CD14-positive monocyte (primary cell): Measurements from ENCODE around the gene SS18L1. TPM values are rescaled to one million over a fixed set of nuclear protein-coding genes. Genes with fewer than 3 reads are reported as not detected.

ENCODE experiments used
- DNase-seq, 3 donors: peaks; one replicate each; pipeline ENCODE4 v3.0.0-alpha.2; 2011 to 2022
- H2AFZ ChIP-seq: 2 replicates; pipeline ENCODE4 v1.6.0; 2012; ENCODE audit warnings: mild to moderate bottlenecking, low read depth, low read length, inconsistent platforms; ENCODE audit not compliant: insufficient read depth, poor library complexity, severe bottlenecking
- H3K27ac ChIP-seq, 2 donors: 1 replicate in 1 of 2; 2 replicates in 1 of 2; pipeline ENCODE4 v1.5.1; 2012 to 2013; ENCODE audit warnings: low read length in 2 of 2, control low read depth in 1 of 2, inconsistent platforms in 1 of 2, low read depth in 1 of 2, mild to moderate bottlenecking in 1 of 2
- H3K27me3 ChIP-seq, 2 donors: one replicate each; pipeline versions ENCODE4 v1.6.0 to v1.6.1; 2011 to 2013; ENCODE audit warnings: low read length in 2 of 2; ENCODE audit not compliant: control insufficient read depth in 2 of 2, insufficient read depth in 2 of 2
- H3K36me3 ChIP-seq, 2 donors: replicated peaks in 1 of 2; 1 replicate in 1 of 2; 2 replicates in 1 of 2; pipeline versions ENCODE4 v1.5.1 to v1.6.1; 2012 to 2013; ENCODE audit warnings: low read length in 2 of 2, control low read depth in 1 of 2, inconsistent platforms in 1 of 2, mild to moderate bottlenecking in 1 of 2; ENCODE audit not compliant: insufficient read depth in 2 of 2, control insufficient read depth in 1 of 2
- H3K4me1 ChIP-seq, 2 donors: 1 replicate in 1 of 2; 2 replicates in 1 of 2; pipeline versions ENCODE4 v1.5.1 to v1.6.1; 2012 to 2013; ENCODE audit warnings: low read length in 2 of 2, control low read depth in 1 of 2, inconsistent platforms in 1 of 2, mild to moderate bottlenecking in 1 of 2, moderate library complexity in 1 of 2; ENCODE audit not compliant: insufficient read depth in 2 of 2, control insufficient read depth in 1 of 2
- H3K4me2 ChIP-seq: replicated peaks from 2 replicates; pipeline ENCODE3; 2012; ENCODE audit warnings: low read length, moderate library complexity, mild to moderate bottlenecking; ENCODE audit not compliant: poor library complexity, severe bottlenecking; ENCODE audit errors: extremely low read depth
- H3K4me3 ChIP-seq, 3 experiments: fragments of 200-600 bp in 1 of 3; sonication (generic) in 1 of 3; replicated peaks in 1 of 3; 1 replicate in 2 of 3; 2 replicates in 1 of 3; pipeline ENCODE4 v1.5.1; 2011 to 2013; ENCODE audit warnings: low read length in 3 of 3, mild to moderate bottlenecking in 3 of 3, control low read depth in 2 of 3, low read depth in 2 of 3, inconsistent platforms in 1 of 3, moderate library complexity in 1 of 3
- H3K79me2 ChIP-seq: 2 replicates; pipeline ENCODE4 v1.6.0; 2012; ENCODE audit warnings: mild to moderate bottlenecking, control low read depth, inconsistent platforms, low read length, moderate library complexity; ENCODE audit not compliant: insufficient read depth
- H3K9ac ChIP-seq: 2 replicates; pipeline ENCODE4 v1.6.0; 2017; ENCODE audit warnings: low read length, mild to moderate bottlenecking; ENCODE audit not compliant: insufficient read depth, poor library complexity, severe bottlenecking
- H3K9me3 ChIP-seq, 2 donors: replicated peaks in 1 of 2; 1 replicate in 1 of 2; 2 replicates in 1 of 2; pipeline versions ENCODE4 v1.5.1 to v1.6.1; 2012 to 2013; ENCODE audit warnings: low read length in 2 of 2, control low read depth in 1 of 2; ENCODE audit not compliant: control insufficient read depth in 1 of 2, insufficient read depth in 1 of 2
- H4K20me1 ChIP-seq: 2 replicates; pipeline ENCODE4 v1.6.0; 2012; ENCODE audit warnings: mild to moderate bottlenecking, low read length, control low read depth, moderate library complexity; ENCODE audit not compliant: insufficient read depth
- H3K27ac Mint-ChIP-seq, 7 donors: one replicate each; pipeline ENCODE4 v1.8.0; 2020; ENCODE audit warnings: mild to moderate bottlenecking in 7 of 7, mixed read lengths in 7 of 7, moderate library complexity in 6 of 7, inconsistent platforms in 2 of 7
- H3K27me3 Mint-ChIP-seq, 3 donors: one replicate each; pipeline ENCODE4 v1.8.0; 2021 to 2022; ENCODE audit warnings: low read depth in 3 of 3, mild to moderate bottlenecking in 3 of 3, mixed read lengths in 3 of 3, moderate library complexity in 3 of 3, inconsistent platforms in 1 of 3
- H3K36me3 Mint-ChIP-seq, 2 donors: one replicate each; pipeline ENCODE4 v1.8.0; 2020; ENCODE audit warnings: mixed read lengths in 2 of 2, inconsistent platforms in 1 of 2, mild to moderate bottlenecking in 1 of 2
- H3K4me1 Mint-ChIP-seq: one replicate; pipeline ENCODE4 v1.8.0; 2020; ENCODE audit warnings: mild to moderate bottlenecking, mixed read lengths
- H3K4me3 Mint-ChIP-seq, 2 donors: one replicate each; pipeline ENCODE4 v1.8.0; 2020; ENCODE audit warnings: mild to moderate bottlenecking in 2 of 2, mixed read lengths in 2 of 2, moderate library complexity in 1 of 2
- H3K9me3 Mint-ChIP-seq, 7 donors: one replicate each; pipeline ENCODE4 v1.8.0; 2020 to 2022; ENCODE audit warnings: mixed read lengths in 7 of 7, mild to moderate bottlenecking in 6 of 7, moderate library complexity in 6 of 7, inconsistent platforms in 2 of 7
- CTCF ChIP-seq: fragments of 200-600 bp; IDR thresholded peaks from one replicate; pipeline ENCODE4 v1.8.0; 2022; ENCODE audit warnings: antibody characterized with exemption, mild to moderate bottlenecking
- WGBS: methylation state at CpG from one replicate; pipeline ENCODE4 v1.1.5; 2013; ENCODE audit warnings: missing lambda C conversion rate; ENCODE audit not compliant: insufficient coverage; 5-methylcytosine and 5-hydroxymethylcytosine counted together
- intact Hi-C, 2 donors: fragments of 100-400 bp; cut with micrococcal nuclease; formaldehyde crosslinking; loops; one replicate each; pipeline versions ENCODE4 v1.15.0 to v1.15.1; 2023
- polyA plus RNA-seq, 3 donors: library from polyadenylated mRNA; depleted of rRNA in 1 of 3; unstranded in 2 of 3; stranded (reverse) in 1 of 3; fragments of 300-500 nt in 2 of 3; fragments of >200 nt in 1 of 3; fragmentation: Illumina TruSeq in 2 of 3; gene quantifications; 1 replicate in 2 of 3; 2 replicates in 1 of 3; pipeline ENCODE4 v1.2.3, GENCODE V29; 2012 to 2021

The SS18L1 gene
- polyA plus RNA-seq, 3 donors = 0.75 to 16.5 (median 1.1) TPM

- no peaks in the 10 kb centered on the region for H3K27me3 ChIP-seq
- intact Hi-C loops = loop anchor here (5.0 kb wide), 4 partner anchors 40 to 120 kb away; partner anchors contain the start of genes ADRM1 (in 1 of the 2), LSM14B (in 1 of the 2), PSMA7 (in 1 of the 2) and SS18L1 (in 1 of the 2)
- Mint-ChIP-seq H3K36me3 (peaks cover 6 to 14% of the 10 kb centered on the region in 2 donors), H3K27me3 (peaks cover 0 to 2% (median 0%) of the 10 kb centered on the region in 3 donors), H3K27ac (peak within 1 kb of the TSS; percentile 89 to 96 (median 93)), H3K4me3 (peak within 1 kb of the TSS; percentile 87 to 91), H3K4me1 (peaks cover 42% of the 10 kb centered on the region), H3K9me3 (no peaks in the 10 kb centered on the region)
- peaks cover 6 to 12% of the 10 kb centered on the region in 2 donors for H3K36me3 ChIP-seq
- H3K79me2 ChIP-seq = peaks cover 42% of the 10 kb centered on the region
- no peaks in the 10 kb centered on the region for H3K9me3 ChIP-seq
- H3K4me1 ChIP-seq = peaks cover 20 to 31% of the 10 kb centered on the region in 2 donors
- no peak for TF ChIP-seq CTCF
- peak within 1 kb of the TSS; percentile 92 for H3K9ac ChIP-seq
- peak; percentile 96 to 97 (median 96) for DNase-seq
- H2AFZ ChIP-seq = peak within 1 kb of the TSS; percentile 89
- peak within 1 kb of the TSS; percentile 57 to 92 for H3K27ac ChIP-seq
- WGBS = under 1% methylated on average over 93 of the region's 96 CpGs
- peaks cover 5% of the 10 kb centered on the region for H4K20me1 ChIP-seq
- peak within 1 kb of the TSS; percentile 88 for H3K4me2 ChIP-seq
- H3K4me3 ChIP-seq = peak within 1 kb of the TSS; percentile 77 to 99 (median 84)
Observed at GRCh38 chr20:62182469-62183425, 39.2 kb downstream of the SS18L1 start, which contains the start of gene MTG2. Gene MTG2 (plus strand): TSS chr20:62183028. CDS start chr20:62193421, 10,393 bp downstream.

DNA sequence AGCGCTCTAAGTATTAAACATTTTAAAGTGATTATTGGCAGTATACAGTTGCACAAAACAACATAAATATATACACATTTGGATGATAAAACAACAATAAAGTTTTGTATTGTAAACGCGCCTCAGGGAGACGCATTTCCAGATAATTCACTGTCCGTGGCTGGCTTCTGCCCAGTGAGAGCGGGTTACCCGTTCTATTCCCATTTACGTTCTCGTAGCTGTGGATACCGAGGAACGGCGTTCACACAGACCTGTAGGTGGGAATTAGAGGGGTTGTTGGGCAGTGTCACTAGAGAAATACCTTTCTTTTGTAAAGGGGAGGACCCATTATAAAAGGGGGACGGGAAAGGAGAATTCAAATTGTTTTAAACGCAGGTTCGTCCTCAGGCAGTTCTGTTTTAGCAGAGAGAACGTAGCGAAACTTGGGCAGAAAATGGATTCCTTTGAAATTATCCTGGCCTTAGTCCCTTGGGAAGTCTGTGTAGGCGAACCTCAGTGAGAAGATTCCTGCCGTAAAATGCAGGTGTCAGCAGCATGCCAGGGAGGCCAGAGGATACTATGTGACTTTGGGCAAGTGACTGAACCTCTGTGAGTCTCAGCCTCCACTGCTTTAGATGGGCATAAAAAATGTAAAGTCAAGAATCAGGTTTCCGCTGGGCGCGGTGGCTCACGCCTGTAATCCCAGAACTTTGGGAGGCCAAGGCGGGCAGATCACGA, 40.0 kb downstream of the SS18L1 start:
- Mint-ChIP-seq H3K27ac (peak overlapping the region; percentile 89 to 96 (median 93)), H3K27me3 (peaks cover 0 to 2% (median 0%) of the 10 kb centered on the region in 3 donors), H3K4me3 (peak overlapping the region; percentile 87 to 91), H3K9me3 (no peaks in the 10 kb centered on the region), H3K36me3 (peaks cover 6 to 10% of the 10 kb centered on the region in 2 donors), H3K4me1 (peaks cover 43% of the 10 kb centered on the region)
- no peaks in the 10 kb centered on the region for H3K9me3 ChIP-seq
- H3K27ac ChIP-seq = peak overlapping the region; percentile 57 to 92
- WGBS = 33% methylated on average over 20 of the region's 25 CpGs
- H3K36me3 ChIP-seq = peaks cover 6 to 9% of the 10 kb centered on the region in 2 donors
- no peak for DNase-seq
- intact Hi-C loops = loop anchor here (5.0 kb wide), 4 partner anchors 41 to 119 kb away; partner anchors contain the start of genes ADRM1 (in 1 of the 2), LSM14B (in 1 of the 2), PSMA7 (in 1 of the 2) and SS18L1 (in 1 of the 2)
- no peaks in the 10 kb centered on the region for H3K27me3 ChIP-seq
- H3K4me3 ChIP-seq = peak overlapping the region; percentile 77 to 99 (median 84)
- peak overlapping the region; percentile 92 for H3K9ac ChIP-seq
- peak overlapping the region; percentile 88 for H3K4me2 ChIP-seq
- H4K20me1 ChIP-seq = peaks cover 11% of the 10 kb centered on the region
- peaks cover 50% of the 10 kb centered on the region for H3K79me2 ChIP-seq
- peaks cover 20 to 31% of the 10 kb centered on the region in 2 donors for H3K4me1 ChIP-seq
- peak overlapping the region; percentile 89 for H2AFZ ChIP-seq
- TF ChIP-seq CTCF = no peak
